Neural cell (in vitro differentiated cells): ENCODE results near the gene BABAM2. TPM values are rescaled to one million over a fixed set of nuclear protein-coding genes. Genes with fewer than 3 reads are reported as not detected.

Experiments used
- H2AFZ ChIP-seq: fragments of 200-600, 300-800 bp; sonication (generic), shearing (Covaris generic); 2 replicates; pipeline ENCODE4 v1.6.0; 2014; ENCODE audit warnings: low read depth, mild to moderate bottlenecking, antibody characterized with exemption, low read length, moderate library complexity
- H3F3A ChIP-seq: fragments of 200-600 bp; shearing (Covaris generic); 2 replicates; pipeline ENCODE4 v1.6.1; 2016; ENCODE audit warnings: mild to moderate bottlenecking, moderate library complexity, mixed read lengths, antibody characterized with exemption, low read length; ENCODE audit not compliant: insufficient read depth, poor library complexity, severe bottlenecking
- H3K27ac ChIP-seq: fragments of 200-600, 300-800 bp; sonication (generic), shearing (Covaris generic); 2 replicates; pipeline ENCODE4 v1.5.1; 2014; ENCODE audit warnings: mild to moderate bottlenecking, low read length, moderate library complexity
- H3K27me3 ChIP-seq: fragments of 300-800, 200-600 bp; sonication (generic), shearing (Covaris generic); 2 replicates; pipeline ENCODE4 v1.6.0; 2014; ENCODE audit warnings: mild to moderate bottlenecking, low read depth, low read length, moderate library complexity; ENCODE audit not compliant: insufficient read depth
- H3K36me3 ChIP-seq: fragments of 300-800, 200-600 bp; sonication (generic), shearing (Covaris generic); 2 replicates; pipeline ENCODE4 v1.5.1; 2014; ENCODE audit warnings: mild to moderate bottlenecking, antibody characterized with exemption, low read length, moderate library complexity; ENCODE audit not compliant: insufficient read depth
- H3K4me2 ChIP-seq: fragments of 300-800, 200-600 bp; sonication (generic), shearing (Covaris generic); 2 replicates; pipeline ENCODE4 v1.6.0; 2014; ENCODE audit warnings: mild to moderate bottlenecking, low read length
- H3K4me3 ChIP-seq: fragments of 300-800, 200-600 bp; sonication (generic), shearing (Covaris generic); 2 replicates; pipeline ENCODE4 v1.5.1; 2014; ENCODE audit warnings: mild to moderate bottlenecking, low read length, moderate library complexity
- H3K79me2 ChIP-seq: fragments of 200-600 bp; shearing (Covaris generic); replicated peaks from 2 replicates; pipeline ENCODE4 v1.6.0; 2014; ENCODE audit warnings: mild to moderate bottlenecking, low read length, moderate library complexity; ENCODE audit not compliant: insufficient read depth
- H3K9ac ChIP-seq: fragments of 300-800, 200-600 bp; sonication (generic), shearing (Covaris generic); 2 replicates; pipeline ENCODE4 v1.6.1; 2016; ENCODE audit warnings: mild to moderate bottlenecking, low read length, mixed read lengths
- H3K9me2 ChIP-seq: fragments of 200-600 bp; shearing (Covaris generic); 2 replicates; pipeline ENCODE4 v1.6.1; 2016; ENCODE audit warnings: mild to moderate bottlenecking, low read length, mixed read lengths; ENCODE audit not compliant: insufficient read depth
- H3K9me3 ChIP-seq: fragments of 200-600, 300-800 bp; sonication (generic), shearing (Covaris generic); 2 replicates; pipeline ENCODE4 v1.6.1; 2016; ENCODE audit warnings: mild to moderate bottlenecking, mixed run types, low read length, moderate library complexity, mixed read lengths
- H4K20me1 ChIP-seq: fragments of 200-600 bp; shearing (Covaris generic); 2 replicates; pipeline ENCODE4 v1.6.1; 2016; ENCODE audit warnings: mild to moderate bottlenecking, mixed run types; ENCODE audit not compliant: insufficient read depth
- EP300 ChIP-seq: fragments of 450-650 bp; conservative IDR thresholded peaks from 2 replicates; pipeline ENCODE4 v1.6.1; 2014; ENCODE audit warnings: antibody characterized with exemption, mild to moderate bottlenecking, moderate library complexity; ENCODE audit not compliant: poor library complexity, severe bottlenecking
- EZH2 ChIP-seq: fragments of 200-600, 300-800 bp; shearing (Covaris generic), sonication (generic); IDR thresholded peaks from 2 replicates; pipeline ENCODE4 v1.6.1; 2014; ENCODE audit warnings: antibody characterized with exemption, low read length, borderline replicate concordance, mild to moderate bottlenecking; ENCODE audit not compliant: insufficient read depth, poor library complexity, severe bottlenecking
- MXI1 ChIP-seq: fragments of 450-650 bp; conservative IDR thresholded peaks from 2 replicates; pipeline ENCODE4 v1.6.1; 2014; ENCODE audit warnings: antibody characterized with exemption, mild to moderate bottlenecking; ENCODE audit not compliant: poor library complexity, severe bottlenecking
- POLR2AphosphoS5 ChIP-seq: IDR thresholded peaks from 2 replicates; pipeline ENCODE4 v1.6.1; 2012
- RAD21 ChIP-seq: fragments of 450-650 bp; conservative IDR thresholded peaks from 2 replicates; pipeline ENCODE4 v1.6.1; 2014; ENCODE audit warnings: antibody characterized with exemption, mild to moderate bottlenecking, moderate library complexity
- SMC3 ChIP-seq: fragments of 450-650 bp; conservative IDR thresholded peaks from 2 replicates; pipeline ENCODE4 v1.6.1; 2014; ENCODE audit warnings: antibody characterized with exemption, mild to moderate bottlenecking, moderate library complexity; ENCODE audit not compliant: poor library complexity
- TAF1 ChIP-seq: IDR thresholded peaks from 2 replicates; pipeline ENCODE4 v1.6.1; 2012; ENCODE audit warnings: low read depth
- polyA plus RNA-seq: library from polyadenylated mRNA; depleted of rRNA; stranded (reverse); fragments of >200 nt; gene quantifications from 2 replicates; pipeline ENCODE4 v1.2.3, GENCODE V29; 2014
- TF ChIP-seq, protein P1 (sequence below): fragments of 450-650 bp; IDR thresholded peaks from 2 replicates; pipeline ENCODE4 v1.5.1; 2014; ENCODE audit warnings: antibody characterized with exemption, mild to moderate bottlenecking, moderate library complexity; ENCODE audit not compliant: poor library complexity, severe bottlenecking
- TF ChIP-seq, protein P2 (sequence below): IDR thresholded peaks from 2 replicates; pipeline ENCODE4 v1.6.1; 2012; ENCODE audit warnings: borderline replicate concordance

Gene BABAM2
- polyA plus RNA-seq, 1 donor from 2014 or later = 15.3 TPM

DNA sequence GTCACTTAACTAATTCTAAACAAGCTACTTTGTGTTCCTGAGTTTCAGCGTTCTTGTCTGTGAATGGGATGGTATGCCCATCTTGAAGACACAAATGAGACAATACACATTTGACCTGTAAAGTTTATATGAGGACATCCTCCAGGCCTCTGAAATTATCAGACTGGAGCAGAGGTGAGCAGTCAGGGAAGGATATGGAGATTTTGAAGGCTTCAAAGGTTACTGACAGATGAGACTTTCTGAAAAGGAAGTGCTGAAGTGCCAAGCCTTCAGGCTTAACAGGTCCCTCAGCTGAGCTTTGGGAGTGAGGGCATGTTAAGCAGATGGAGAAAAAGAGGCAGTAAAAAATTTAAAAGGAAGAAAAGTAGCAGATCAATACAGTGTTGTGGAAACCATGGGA lies 391.2 kb downstream of the BABAM2 start:
- TF ChIP-seq, protein P1, sequence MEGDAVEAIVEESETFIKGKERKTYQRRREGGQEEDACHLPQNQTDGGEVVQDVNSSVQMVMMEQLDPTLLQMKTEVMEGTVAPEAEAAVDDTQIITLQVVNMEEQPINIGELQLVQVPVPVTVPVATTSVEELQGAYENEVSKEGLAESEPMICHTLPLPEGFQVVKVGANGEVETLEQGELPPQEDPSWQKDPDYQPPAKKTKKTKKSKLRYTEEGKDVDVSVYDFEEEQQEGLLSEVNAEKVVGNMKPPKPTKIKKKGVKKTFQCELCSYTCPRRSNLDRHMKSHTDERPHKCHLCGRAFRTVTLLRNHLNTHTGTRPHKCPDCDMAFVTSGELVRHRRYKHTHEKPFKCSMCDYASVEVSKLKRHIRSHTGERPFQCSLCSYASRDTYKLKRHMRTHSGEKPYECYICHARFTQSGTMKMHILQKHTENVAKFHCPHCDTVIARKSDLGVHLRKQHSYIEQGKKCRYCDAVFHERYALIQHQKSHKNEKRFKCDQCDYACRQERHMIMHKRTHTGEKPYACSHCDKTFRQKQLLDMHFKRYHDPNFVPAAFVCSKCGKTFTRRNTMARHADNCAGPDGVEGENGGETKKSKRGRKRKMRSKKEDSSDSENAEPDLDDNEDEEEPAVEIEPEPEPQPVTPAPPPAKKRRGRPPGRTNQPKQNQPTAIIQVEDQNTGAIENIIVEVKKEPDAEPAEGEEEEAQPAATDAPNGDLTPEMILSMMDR = no peak
- TF ChIP-seq, protein P2, sequence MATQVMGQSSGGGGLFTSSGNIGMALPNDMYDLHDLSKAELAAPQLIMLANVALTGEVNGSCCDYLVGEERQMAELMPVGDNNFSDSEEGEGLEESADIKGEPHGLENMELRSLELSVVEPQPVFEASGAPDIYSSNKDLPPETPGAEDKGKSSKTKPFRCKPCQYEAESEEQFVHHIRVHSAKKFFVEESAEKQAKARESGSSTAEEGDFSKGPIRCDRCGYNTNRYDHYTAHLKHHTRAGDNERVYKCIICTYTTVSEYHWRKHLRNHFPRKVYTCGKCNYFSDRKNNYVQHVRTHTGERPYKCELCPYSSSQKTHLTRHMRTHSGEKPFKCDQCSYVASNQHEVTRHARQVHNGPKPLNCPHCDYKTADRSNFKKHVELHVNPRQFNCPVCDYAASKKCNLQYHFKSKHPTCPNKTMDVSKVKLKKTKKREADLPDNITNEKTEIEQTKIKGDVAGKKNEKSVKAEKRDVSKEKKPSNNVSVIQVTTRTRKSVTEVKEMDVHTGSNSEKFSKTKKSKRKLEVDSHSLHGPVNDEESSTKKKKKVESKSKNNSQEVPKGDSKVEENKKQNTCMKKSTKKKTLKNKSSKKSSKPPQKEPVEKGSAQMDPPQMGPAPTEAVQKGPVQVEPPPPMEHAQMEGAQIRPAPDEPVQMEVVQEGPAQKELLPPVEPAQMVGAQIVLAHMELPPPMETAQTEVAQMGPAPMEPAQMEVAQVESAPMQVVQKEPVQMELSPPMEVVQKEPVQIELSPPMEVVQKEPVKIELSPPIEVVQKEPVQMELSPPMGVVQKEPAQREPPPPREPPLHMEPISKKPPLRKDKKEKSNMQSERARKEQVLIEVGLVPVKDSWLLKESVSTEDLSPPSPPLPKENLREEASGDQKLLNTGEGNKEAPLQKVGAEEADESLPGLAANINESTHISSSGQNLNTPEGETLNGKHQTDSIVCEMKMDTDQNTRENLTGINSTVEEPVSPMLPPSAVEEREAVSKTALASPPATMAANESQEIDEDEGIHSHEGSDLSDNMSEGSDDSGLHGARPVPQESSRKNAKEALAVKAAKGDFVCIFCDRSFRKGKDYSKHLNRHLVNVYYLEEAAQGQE = no peak
- no peak for TF ChIP-seq MXI1
- no peak for TF ChIP-seq SMC3
- no peak for TF ChIP-seq EP300
- TF ChIP-seq EZH2 = no peak
- no peak for TF ChIP-seq POLR2AphosphoS5
- TF ChIP-seq TAF1 = no peak
- no peak for TF ChIP-seq RAD21
- no peak overlapping the region for H3K9ac ChIP-seq
- H3K27me3 ChIP-seq = no peaks in the 10 kb centered on the region
- no peaks in the 10 kb centered on the region for H3K9me3 ChIP-seq
- no peak overlapping the region for H3K27ac ChIP-seq
- no peaks in the 10 kb centered on the region for H3F3A ChIP-seq
- H3K4me2 ChIP-seq = no peak overlapping the region
- H2AFZ ChIP-seq = no peak overlapping the region
- H3K9me2 ChIP-seq = no peaks in the 10 kb centered on the region
- H4K20me1 ChIP-seq = no peaks in the 10 kb centered on the region
- no peaks in the 10 kb centered on the region for H3K79me2 ChIP-seq
- no peak overlapping the region for H3K4me3 ChIP-seq
- H3K36me3 ChIP-seq = no peaks in the 10 kb centered on the region

DNA sequence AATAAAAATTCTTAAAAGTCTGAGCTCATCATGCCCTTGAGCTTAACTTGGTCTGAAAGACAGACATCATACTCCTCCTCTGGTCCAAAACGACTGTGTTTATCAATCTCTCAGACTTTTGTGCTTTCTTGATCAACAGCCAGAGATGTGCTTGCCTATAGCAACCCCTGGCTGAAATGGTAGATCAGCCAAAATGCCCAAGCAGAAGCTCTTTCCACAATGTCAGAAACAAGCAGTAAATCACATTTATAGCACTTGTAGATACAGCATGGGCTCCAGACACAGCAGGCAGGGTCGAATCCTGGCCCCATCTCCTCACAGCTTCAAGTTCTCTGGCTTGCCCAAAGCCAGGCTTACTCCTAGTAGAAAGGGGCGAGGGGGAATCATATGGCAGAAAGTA lies 391.7 kb downstream of the BABAM2 start:
- H3K9me3 ChIP-seq = no peaks in the 10 kb centered on the region

More for the DNA sequence above, 391.7 kb downstream of the BABAM2 start:
- no peak overlapping the region for H3K9ac ChIP-seq
- H3K4me2 ChIP-seq = no peak overlapping the region
- no peak overlapping the region for H3K4me3 ChIP-seq
- no peak overlapping the region for H3K27ac ChIP-seq
- no peaks in the 10 kb centered on the region for H3K36me3 ChIP-seq
- no peaks in the 10 kb centered on the region for H3K9me2 ChIP-seq
- H3F3A ChIP-seq = no peaks in the 10 kb centered on the region
- no peak overlapping the region for H2AFZ ChIP-seq
- TF ChIP-seq EZH2 = no peak
- TF ChIP-seq TAF1 = no peak
- TF ChIP-seq, protein P2 = no peak
- no peaks in the 10 kb centered on the region for H3K79me2 ChIP-seq
- H4K20me1 ChIP-seq = no peaks in the 10 kb centered on the region
- no peaks in the 10 kb centered on the region for H3K27me3 ChIP-seq
